Measurements from ENCODE around the gene ALG12. TPM values are rescaled to one million over a fixed set of nuclear protein-coding genes. Genes with fewer than 3 reads are reported as not detected.

ALG12 gene
- polyA plus RNA-seq, 1 of the 3 experiments (the other 2 are of a cell fraction), result 9.9 TPM

- DNase-seq, result no peak
- Histone ChIP-seq H3K4me3 (ENCODE audit: low read depth in 2 of 2, low read length in 1 of 2) (no peak overlapping the region), H3K9me3 (no peaks in the 10 kb centered on the region; the same call in 1 of the 2 replicates), H3K27ac (ENCODE audit: low read depth in 2 of 2, low read length in 1 of 2) (no peak overlapping the region), H3K4me1 (ENCODE audit: control insufficient read depth in 1 of 2, insufficient read depth in 2 of 2, low read depth in 1 of 2, low read length in 1 of 2) (no peaks in the 10 kb centered on the region), H3K36me3 (replicated peaks in 1 of 2; ENCODE audit: control insufficient read depth in 1 of 2, insufficient read depth in 2 of 2, low read length in 1 of 2) (peaks cover 53 to 67% of the 10 kb centered on the region in 2 experiments), H3F3A (replicated peaks; ENCODE audit: insufficient read depth) (no peaks in the 10 kb centered on the region), H3K27me3 (ENCODE audit: insufficient read depth) (no peaks in the 10 kb centered on the region), H4K20me1 (ENCODE audit: insufficient read depth) (0 out of 2 replicates have a peak, but pooled peaks cover 2% of the 10 kb centered on the region), H3K9me2 (no peaks in the 10 kb centered on the region), H2AFZ (ENCODE audit: low read depth) (no peak overlapping the region), H3K79me2 (ENCODE audit: insufficient read depth) (peaks cover 61% of the 10 kb centered on the region), H3K9ac (no peak overlapping the region), H3K4me2 (no peak overlapping the region)
- ChIA-PET CTCF (no interaction called here), POLR2A (interaction anchor here (0.6 to 0.8 kb wide), 2 partner anchors 10 to 286 kb away, joined by 3 read pairs; no protein-coding TSS in a partner anchor)
- TF ChIP-seq NRF1 (IDR thresholded peaks at IDR 0.05; ENCODE audit: low read depth, low read length) (no peak), EZH2phosphoT487 (IDR thresholded peaks at IDR 0.05; ENCODE audit: borderline replicate concordance, low read depth) (no peak), ELF1 (IDR thresholded peaks at IDR 0.05) (no peak), YY1 (IDR thresholded peaks at IDR 0.05; ENCODE audit: low read depth) (no peak), TCF12 (IDR thresholded peaks at IDR 0.05) (no peak), RAD21 (IDR thresholded peaks at IDR 0.05; ENCODE audit: low read length) (no peak), EP300 (IDR thresholded peaks at IDR 0.05; ENCODE audit: borderline replicate concordance in 1 of 2, low read depth in 1 of 2, low read length in 1 of 2) (no peak), USF2 (IDR thresholded peaks at IDR 0.05; ENCODE audit: borderline replicate concordance, low read depth, low read length) (no peak), GATA2 (CRISPR knock-in tag; IDR thresholded peaks at IDR 0.05) (no peak), REST (IDR thresholded peaks at IDR 0.05; ENCODE audit: low read depth, low read length) (no peak), MEF2A (IDR thresholded peaks at IDR 0.05; ENCODE audit: borderline replicate concordance, low read depth) (no peak), PBX3 (IDR thresholded peaks at IDR 0.05) (no peak)
- WGBS (ENCODE audit: low lambda C conversion rate), result 100% methylated on average over 5 of the region's 5 CpGs
These were observed 29.2 kb downstream of the ALG12 start for GRCh38 chr22:49889071-49889470.

- H4K20me1 ChIP-seq (ENCODE audit: insufficient read depth), result peaks cover 2% of the 10 kb centered on the region; the same call in 1 of the 2 replicates
- no peaks in the 10 kb centered on the region for H3K9me2 ChIP-seq
- H2AFZ ChIP-seq (ENCODE audit: low read depth), result no peak overlapping the region
- H3K4me1 ChIP-seq (ENCODE audit: control insufficient read depth in 1 of 2, insufficient read depth in 2 of 2, low read depth in 1 of 2, low read length in 1 of 2), result no peaks in the 10 kb centered on the region
- H3K36me3 ChIP-seq (replicated peaks in 1 of 2; ENCODE audit: control insufficient read depth in 1 of 2, insufficient read depth in 2 of 2, low read length in 1 of 2), result peaks cover 49 to 72% of the 10 kb centered on the region in 2 experiments
- POLR2A ChIA-PET, result no interaction called here
- no peaks in the 10 kb centered on the region for H3K27me3 ChIP-seq (ENCODE audit: insufficient read depth)
- peaks cover 73% of the 10 kb centered on the region for H3K79me2 ChIP-seq (ENCODE audit: insufficient read depth)
- CTCF ChIA-PET, result no interaction called here
- no peak overlapping the region for H3K27ac ChIP-seq (ENCODE audit: low read depth in 2 of 2, low read length in 1 of 2)
- no peak overlapping the region for H3K4me2 ChIP-seq
- H3F3A ChIP-seq (replicated peaks; ENCODE audit: insufficient read depth), result no peaks in the 10 kb centered on the region
- no peak overlapping the region for H3K4me3 ChIP-seq (ENCODE audit: low read depth in 2 of 2, low read length in 1 of 2)
- DNase-seq, result no peak
- H3K9me3 ChIP-seq, result no peaks in the 10 kb centered on the region; the same call in 1 of the 2 replicates
- WGBS (ENCODE audit: low lambda C conversion rate), result 96% methylated on average over 9 of the region's 9 CpGs
- H3K9ac ChIP-seq, result no peak overlapping the region
- TF ChIP-seq RCOR1 (IDR thresholded peaks at IDR 0.05; ENCODE audit: low read length), result no peak
- no peak for TF ChIP-seq IRF3 (IDR thresholded peaks at IDR 0.05; ENCODE audit: low read depth, low read length)
- TF ChIP-seq MXI1 (IDR thresholded peaks at IDR 0.05; ENCODE audit: low read depth, low read length), result no peak
- TF ChIP-seq RXRA (IDR thresholded peaks at IDR 0.05; ENCODE audit: borderline replicate concordance, low read depth), result no peak
- no peak for TF ChIP-seq TEAD4 (IDR thresholded peaks at IDR 0.05; ENCODE audit: borderline replicate concordance, insufficient read depth)
- TF ChIP-seq SIN3A (IDR thresholded peaks at IDR 0.05; ENCODE audit: borderline replicate concordance, low read depth, low read length), result no peak
- TF ChIP-seq RFX5 (IDR thresholded peaks at IDR 0.05; ENCODE audit: low read length), result no peak
- no peak for TF ChIP-seq GABPA (IDR thresholded peaks at IDR 0.05; ENCODE audit: low read depth)
- TF ChIP-seq NFIC (IDR thresholded peaks at IDR 0.05; ENCODE audit: borderline replicate concordance), result no peak
These were observed 30.5 kb downstream of the ALG12 start for GRCh38 chr22:49887702-49888101.
